Fibroblast of lung (primary cell): Measurements from ENCODE around the gene SELENBP1. TPM values are rescaled to one million over a fixed set of nuclear protein-coding genes. Genes with fewer than 3 reads are reported as not detected.

ENCODE experiments used
- DNase-seq, 2 donors: peaks; one replicate each; pipeline versions ENCODE4 v3.0.0 to v3.0.0-alpha.2; 2010; ENCODE audit warnings: low read depth in 2 of 2
- H2AFZ ChIP-seq: 2 replicates; pipeline ENCODE4 v1.5.1; 2012; ENCODE audit warnings: low read length, control low read depth, inconsistent platforms
- H3K27ac ChIP-seq: 2 replicates; pipeline ENCODE4 v1.5.1; 2011; ENCODE audit warnings: low read length, control low read depth; ENCODE audit not compliant: insufficient read depth
- H3K27me3 ChIP-seq: 2 replicates; pipeline ENCODE4 v1.5.1; 2011; ENCODE audit warnings: mild to moderate bottlenecking, low read length; ENCODE audit not compliant: control insufficient read depth, insufficient read depth
- H3K36me3 ChIP-seq: 2 replicates; pipeline ENCODE4 v1.5.1; 2011; ENCODE audit warnings: low read length; ENCODE audit not compliant: control insufficient read depth, insufficient read depth
- H3K4me1 ChIP-seq: 2 replicates; pipeline ENCODE4 v1.5.1; 2011; ENCODE audit warnings: low read length; ENCODE audit not compliant: control insufficient read depth, insufficient read depth; ENCODE audit errors: extremely low read depth
- H3K4me2 ChIP-seq: 2 replicates; pipeline ENCODE4 v1.5.1; 2011; ENCODE audit warnings: low read length, control low read depth; ENCODE audit not compliant: insufficient read depth; ENCODE audit errors: extremely low read depth
- H3K4me3 ChIP-seq, 4 experiments: fragments of 200-600 bp in 1 of 4; sonication (generic) in 1 of 4; replicated peaks in 1 of 4; 2 replicates each; pipeline ENCODE4 v1.5.1; 2011 to 2016; ENCODE audit warnings: low read length in 4 of 4, low read depth in 3 of 4, mild to moderate bottlenecking in 3 of 4, control low read depth in 2 of 4, inconsistent platforms in 1 of 4, mixed read lengths in 1 of 4; ENCODE audit not compliant: insufficient read depth in 1 of 4; ENCODE audit errors: control extremely low read depth in 1 of 4
- H3K79me2 ChIP-seq: 2 replicates; pipeline ENCODE4 v1.5.1; 2012; ENCODE audit warnings: mild to moderate bottlenecking, low read length, inconsistent platforms; ENCODE audit not compliant: control insufficient read depth, insufficient read depth
- H3K9ac ChIP-seq: 2 replicates; pipeline ENCODE4 v1.5.1; 2011; ENCODE audit warnings: mild to moderate bottlenecking, low read length, control low read depth; ENCODE audit not compliant: insufficient read depth
- H3K9me3 ChIP-seq: 2 replicates; pipeline ENCODE4 v1.5.1; 2012; ENCODE audit warnings: low read depth, low read length; ENCODE audit not compliant: control insufficient read depth, insufficient read depth
- H4K20me1 ChIP-seq: 2 replicates; pipeline ENCODE4 v1.5.1; 2011; ENCODE audit warnings: low read length; ENCODE audit not compliant: control insufficient read depth, insufficient read depth; ENCODE audit errors: extremely low read depth
- EZH2 ChIP-seq: IDR thresholded peaks from 2 replicates; pipeline ENCODE4 v1.5.1; 2012; ENCODE audit warnings: low read length, control low read depth, mild to moderate bottlenecking; ENCODE audit errors: missing control alignments
- polyA plus RNA-seq, 2 donors: library from polyadenylated mRNA; depleted of rRNA in 1 of 2; stranded (reverse) in 1 of 2; unstranded in 1 of 2; fragments of >200 nt; gene quantifications; 2 replicates each; pipeline ENCODE4 v1.2.1, GENCODE V29; 2011 to 2012; ENCODE audit warnings: missing spikeins in 1 of 2
- total RNA-seq: library from RNA; depleted of rRNA; stranded (reverse); fragments of >200 nt; gene quantifications from 2 replicates; pipeline ENCODE4 v1.2.1, GENCODE V29; 2014
- TF ChIP-seq, protein P1 (sequence below), 2 donors: IDR thresholded peaks in 1 of 2; conservative IDR thresholded peaks in 1 of 2; 1 replicate in 1 of 2; 2 replicates in 1 of 2; pipeline ENCODE4 v1.5.1; 2011 to 2012; ENCODE audit warnings: low read length in 2 of 2, control low read depth in 1 of 2, inconsistent platforms in 1 of 2, low read depth in 1 of 2, mild to moderate bottlenecking in 1 of 2

The SELENBP1 gene
- total and polyA plus RNA-seq, 2 donors (not counting 1 experiment from before 2014, with no cell fraction given): 65.9 to 85.4 TPM

DNA sequence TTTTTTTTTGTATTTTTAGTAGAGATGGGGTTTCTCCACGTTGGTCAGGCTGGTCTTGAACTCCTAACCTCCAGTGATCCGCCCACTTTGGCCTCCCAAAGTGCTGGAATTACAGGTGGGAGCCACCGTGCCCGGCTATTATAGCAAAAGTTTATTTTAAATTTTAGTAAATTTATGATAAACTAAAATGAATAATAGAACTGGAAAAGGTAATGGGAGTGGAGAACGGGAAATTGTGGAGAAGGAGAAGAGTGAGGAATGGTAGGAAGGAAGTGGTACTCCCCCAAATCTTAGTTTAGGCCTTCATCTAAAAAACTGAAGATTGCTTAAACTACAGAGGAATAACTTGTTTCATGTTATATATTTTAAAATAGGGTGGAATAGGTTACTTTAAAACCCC, 37.7 kb downstream of the SELENBP1 start:
- TF ChIP-seq EZH2: no peak
- TF ChIP-seq, protein P1, sequence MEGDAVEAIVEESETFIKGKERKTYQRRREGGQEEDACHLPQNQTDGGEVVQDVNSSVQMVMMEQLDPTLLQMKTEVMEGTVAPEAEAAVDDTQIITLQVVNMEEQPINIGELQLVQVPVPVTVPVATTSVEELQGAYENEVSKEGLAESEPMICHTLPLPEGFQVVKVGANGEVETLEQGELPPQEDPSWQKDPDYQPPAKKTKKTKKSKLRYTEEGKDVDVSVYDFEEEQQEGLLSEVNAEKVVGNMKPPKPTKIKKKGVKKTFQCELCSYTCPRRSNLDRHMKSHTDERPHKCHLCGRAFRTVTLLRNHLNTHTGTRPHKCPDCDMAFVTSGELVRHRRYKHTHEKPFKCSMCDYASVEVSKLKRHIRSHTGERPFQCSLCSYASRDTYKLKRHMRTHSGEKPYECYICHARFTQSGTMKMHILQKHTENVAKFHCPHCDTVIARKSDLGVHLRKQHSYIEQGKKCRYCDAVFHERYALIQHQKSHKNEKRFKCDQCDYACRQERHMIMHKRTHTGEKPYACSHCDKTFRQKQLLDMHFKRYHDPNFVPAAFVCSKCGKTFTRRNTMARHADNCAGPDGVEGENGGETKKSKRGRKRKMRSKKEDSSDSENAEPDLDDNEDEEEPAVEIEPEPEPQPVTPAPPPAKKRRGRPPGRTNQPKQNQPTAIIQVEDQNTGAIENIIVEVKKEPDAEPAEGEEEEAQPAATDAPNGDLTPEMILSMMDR (conservative IDR thresholded peaks at IDR 0.05 in 1 of 2, IDR thresholded peaks at IDR 0.05 in 1 of 2; ENCODE audit: low read depth in 1 of 2, low read length in 2 of 2): no peak
- H3K9ac ChIP-seq: no peak overlapping the region

DNA sequence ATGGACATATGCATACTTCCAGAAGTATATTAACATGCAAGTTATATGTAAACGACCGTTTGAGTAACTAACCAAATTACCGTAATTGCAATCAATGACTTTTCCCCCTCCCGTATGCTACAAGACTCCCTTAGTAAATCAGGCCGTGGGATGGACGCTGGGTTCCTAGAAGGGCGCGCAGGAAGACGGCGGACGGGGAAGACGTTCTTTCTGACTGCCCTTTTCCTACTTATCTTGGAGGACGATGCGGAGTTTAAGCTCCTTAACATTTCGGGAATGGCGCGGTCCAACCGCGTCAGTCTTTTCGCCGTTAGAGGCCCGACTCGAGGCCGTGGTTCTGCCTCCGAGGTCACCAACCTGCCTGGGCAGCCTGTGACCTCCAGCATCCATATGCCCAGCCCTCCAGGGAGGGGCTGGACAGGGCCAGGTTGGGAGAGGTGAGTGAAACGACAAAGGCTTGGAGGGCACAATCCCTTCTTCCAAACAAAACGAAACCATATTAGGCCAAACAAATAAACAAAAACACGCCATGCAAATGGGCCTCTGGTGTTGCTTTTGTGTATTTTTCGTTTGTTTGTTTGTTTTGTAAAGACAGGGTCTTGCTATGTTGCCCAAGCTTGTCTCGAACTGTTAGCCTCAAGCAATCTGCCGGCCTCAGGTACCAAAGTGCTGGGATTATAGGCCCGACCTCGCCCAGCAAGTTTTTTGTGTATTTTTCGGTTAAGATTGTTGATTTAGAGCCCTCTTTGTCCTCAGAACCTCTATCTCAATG, 44.4 kb downstream of the SELENBP1 start:
- no peak for DNase-seq
- peaks cover 3% of the 10 kb centered on the region for H3K36me3 ChIP-seq
- H3K4me3 ChIP-seq: peak overlapping the region; percentile 38 to 93 (median 92)
- H3K27ac ChIP-seq: peak overlapping the region; percentile 93
- H3K9me3 ChIP-seq: no peaks in the 10 kb centered on the region
- peak overlapping the region; percentile 98 for H3K4me2 ChIP-seq
- peaks cover 5% of the 10 kb centered on the region for H3K4me1 ChIP-seq
- H3K27me3 ChIP-seq: no peaks in the 10 kb centered on the region
- TF ChIP-seq, protein P1 (conservative IDR thresholded peaks at IDR 0.05 in 1 of 2, IDR thresholded peaks at IDR 0.05 in 1 of 2; ENCODE audit: low read depth in 1 of 2, low read length in 2 of 2): no peak
- no peak for TF ChIP-seq EZH2
- H2AFZ ChIP-seq: peak overlapping the region; percentile 92
- H3K79me2 ChIP-seq: peaks cover 34% of the 10 kb centered on the region
- H4K20me1 ChIP-seq: no peaks in the 10 kb centered on the region
- H3K9ac ChIP-seq: peak overlapping the region; percentile 41

More for the DNA sequence above, 37.7 kb downstream of the SELENBP1 start:
- Histone ChIP-seq H3K27me3 (no peaks in the 10 kb centered on the region), H3K79me2 (no peaks in the 10 kb centered on the region), H3K9me3 (no peaks in the 10 kb centered on the region), H3K27ac (no peak overlapping the region), H4K20me1 (no peaks in the 10 kb centered on the region), H2AFZ (no peak overlapping the region), H3K36me3 (no peaks in the 10 kb centered on the region), H3K4me2 (no peak overlapping the region), H3K4me1 (no peaks in the 10 kb centered on the region), H3K4me3 (no peak overlapping the region)
- DNase-seq: no peak

DNA sequence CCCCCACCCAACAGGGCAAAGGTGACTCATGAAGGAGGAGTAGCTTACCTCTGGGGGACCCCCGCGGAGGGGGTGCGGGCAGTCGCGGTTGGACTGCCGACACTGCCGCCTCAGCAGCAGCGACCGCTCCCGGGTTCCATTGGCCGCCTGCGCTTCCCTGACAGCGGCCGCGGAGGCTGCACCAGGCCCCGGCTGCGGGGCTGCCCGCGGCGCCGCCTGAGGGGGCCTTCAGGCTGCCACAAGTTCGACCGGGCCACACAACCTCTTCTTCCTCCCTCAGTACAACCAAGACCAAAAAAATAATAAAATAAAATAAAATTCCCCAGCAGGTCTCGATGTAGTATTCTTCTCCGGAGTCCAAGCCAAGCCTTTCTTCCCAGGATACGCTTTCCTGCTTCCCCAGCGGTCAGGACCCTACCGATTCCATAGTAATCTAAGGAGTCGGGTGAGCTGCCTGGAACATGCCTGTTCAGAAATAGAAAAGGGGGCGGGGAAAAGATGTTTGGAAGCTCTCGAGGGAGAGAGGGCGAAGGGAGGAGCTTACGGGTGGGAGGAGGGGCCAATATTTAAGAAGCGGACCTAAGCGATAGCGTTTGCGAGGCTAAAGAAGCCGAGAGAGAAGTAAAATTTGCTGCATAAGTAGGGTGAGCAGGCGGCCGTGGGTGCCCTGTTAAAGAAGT, 45.1 kb downstream of the SELENBP1 start, which contains the start of gene PI4KB:
Gene PI4KB (minus strand): TSS at position 194 of the 680 bp plus-strand sequence. CDS start 10,935 bp downstream, outside the sequence.
- H3K4me2 ChIP-seq: peak within 1 kb of the TSS; percentile 98
- no peaks in the 10 kb centered on the region for H3K27me3 ChIP-seq
- peak within 1 kb of the TSS; percentile 87 for H3K9ac ChIP-seq
- DNase-seq: peak; percentile 97 to 99
- peak within 1 kb of the TSS; percentile 92 to 93 (median 93) for H3K4me3 ChIP-seq
- H3K4me1 ChIP-seq: peaks cover 5% of the 10 kb centered on the region
- H3K36me3 ChIP-seq: peaks cover 3% of the 10 kb centered on the region
- peak within 1 kb of the TSS; percentile 93 for H3K27ac ChIP-seq
- TF ChIP-seq EZH2: no peak
- TF ChIP-seq, protein P1 (conservative IDR thresholded peaks at IDR 0.05 in 1 of 2, IDR thresholded peaks at IDR 0.05 in 1 of 2; ENCODE audit: low read depth in 1 of 2, low read length in 2 of 2): no peak
- no peaks in the 10 kb centered on the region for H3K9me3 ChIP-seq
- H3K79me2 ChIP-seq: peaks cover 36% of the 10 kb centered on the region
- peak within 1 kb of the TSS; percentile 92 for H2AFZ ChIP-seq
- no peaks in the 10 kb centered on the region for H4K20me1 ChIP-seq
